Measurements from ENCODE around the gene NTRK2.

NTRK2 gene

DNA sequence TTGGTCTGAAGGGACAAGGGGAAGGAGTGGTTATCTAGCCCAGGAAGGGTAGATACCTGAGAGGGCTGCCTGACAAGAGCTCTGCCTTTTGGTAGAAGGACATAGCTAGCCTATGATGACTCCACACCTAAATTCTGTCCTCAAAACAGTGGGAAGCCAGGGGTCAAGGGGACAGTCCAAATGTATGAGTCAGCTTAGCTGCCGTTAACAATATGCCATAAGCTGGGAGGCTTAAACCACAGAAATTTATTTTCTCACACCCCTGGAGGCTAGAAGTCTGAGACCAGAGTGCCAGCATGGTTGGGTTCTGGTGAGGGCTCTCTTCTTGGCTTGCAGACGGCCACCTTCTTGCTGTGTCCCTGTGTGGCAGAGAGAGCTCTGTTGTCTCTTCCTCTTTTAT lies 306.4 kb downstream of the NTRK2 start:
- Histone ChIP-seq H3K4me3 (ENCODE audit: low read depth, low read length) (no peak overlapping the region), H3K4me1 (ENCODE audit: control insufficient read depth, insufficient read depth, low read length) (no peaks in the 10 kb centered on the region), H3K27ac (ENCODE audit: extremely low read depth, low read depth, low read length) (no peak overlapping the region), H3K36me3 (ENCODE audit: control insufficient read depth in 2 of 2, insufficient read depth in 1 of 2, low read length in 2 of 2) (no peaks in the 10 kb centered on the region), H3K9me3 (ENCODE audit: control insufficient read depth, insufficient read depth, low read depth, low read length) (no peaks in the 10 kb centered on the region)
- ChIA-PET POLR2A (interaction anchor here (0.6 kb wide), 1 partner anchor 19 kb away, joined by 3 read pairs; no protein-coding TSS in a partner anchor), CTCF (interaction anchor here (0.6 to 1.3 kb wide), 2 partner anchors 43 to 832 kb away, joined by 3 read pairs; no protein-coding TSS in a partner anchor)
- TF ChIP-seq, protein P1, sequence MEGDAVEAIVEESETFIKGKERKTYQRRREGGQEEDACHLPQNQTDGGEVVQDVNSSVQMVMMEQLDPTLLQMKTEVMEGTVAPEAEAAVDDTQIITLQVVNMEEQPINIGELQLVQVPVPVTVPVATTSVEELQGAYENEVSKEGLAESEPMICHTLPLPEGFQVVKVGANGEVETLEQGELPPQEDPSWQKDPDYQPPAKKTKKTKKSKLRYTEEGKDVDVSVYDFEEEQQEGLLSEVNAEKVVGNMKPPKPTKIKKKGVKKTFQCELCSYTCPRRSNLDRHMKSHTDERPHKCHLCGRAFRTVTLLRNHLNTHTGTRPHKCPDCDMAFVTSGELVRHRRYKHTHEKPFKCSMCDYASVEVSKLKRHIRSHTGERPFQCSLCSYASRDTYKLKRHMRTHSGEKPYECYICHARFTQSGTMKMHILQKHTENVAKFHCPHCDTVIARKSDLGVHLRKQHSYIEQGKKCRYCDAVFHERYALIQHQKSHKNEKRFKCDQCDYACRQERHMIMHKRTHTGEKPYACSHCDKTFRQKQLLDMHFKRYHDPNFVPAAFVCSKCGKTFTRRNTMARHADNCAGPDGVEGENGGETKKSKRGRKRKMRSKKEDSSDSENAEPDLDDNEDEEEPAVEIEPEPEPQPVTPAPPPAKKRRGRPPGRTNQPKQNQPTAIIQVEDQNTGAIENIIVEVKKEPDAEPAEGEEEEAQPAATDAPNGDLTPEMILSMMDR (tag by site-specific recombination; IDR thresholded peaks at IDR 0.05) = no peak
- TF ChIP-seq ZNF521 (tag by site-specific recombination; IDR thresholded peaks at IDR 0.05) (no peak), ZNF37A (tag by site-specific recombination; IDR thresholded peaks at IDR 0.05) (no peak), ZNF623 (tag by site-specific recombination; IDR thresholded peaks at IDR 0.05) (no peak), GLIS1 (tag by site-specific recombination; IDR thresholded peaks at IDR 0.05) (no peak)

DNA sequence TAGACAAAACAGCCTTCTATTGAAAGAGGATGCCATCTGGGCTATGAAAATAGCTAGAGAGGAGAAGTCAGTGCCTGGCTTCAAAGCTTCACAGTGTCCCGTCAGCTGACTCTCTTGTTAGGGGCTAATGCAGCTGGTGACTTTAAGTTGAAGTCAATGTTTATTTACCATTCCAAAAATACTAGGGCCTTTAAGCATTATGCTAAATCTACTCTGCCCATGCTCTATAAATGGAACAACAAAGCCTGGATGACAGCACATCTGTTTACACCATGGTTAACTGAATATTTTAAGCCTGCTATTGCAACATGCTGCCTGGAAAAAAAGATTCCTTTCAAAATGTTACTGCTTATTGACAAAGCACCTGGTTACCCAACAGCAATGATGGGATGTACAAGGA lies 309.1 kb downstream of the NTRK2 start:
- ChIA-PET POLR2A (no interaction called here), CTCF (interaction anchor here (0.6 kb wide), 1 partner anchor 664 kb away, joined by 3 read pairs; no protein-coding TSS in a partner anchor)
- no peaks in the 10 kb centered on the region for H3K9me3 ChIP-seq (ENCODE audit: control insufficient read depth, insufficient read depth, low read depth, low read length)
- H3K4me1 ChIP-seq (ENCODE audit: control insufficient read depth, insufficient read depth, low read length) = no peaks in the 10 kb centered on the region
- H3K4me3 ChIP-seq (ENCODE audit: low read depth, low read length) = no peak overlapping the region
- H3K36me3 ChIP-seq (ENCODE audit: control insufficient read depth in 2 of 2, insufficient read depth in 1 of 2, low read length in 2 of 2) = no peaks in the 10 kb centered on the region
- H3K27ac ChIP-seq (ENCODE audit: extremely low read depth, low read depth, low read length) = no peak overlapping the region
- TF ChIP-seq, protein P2, sequence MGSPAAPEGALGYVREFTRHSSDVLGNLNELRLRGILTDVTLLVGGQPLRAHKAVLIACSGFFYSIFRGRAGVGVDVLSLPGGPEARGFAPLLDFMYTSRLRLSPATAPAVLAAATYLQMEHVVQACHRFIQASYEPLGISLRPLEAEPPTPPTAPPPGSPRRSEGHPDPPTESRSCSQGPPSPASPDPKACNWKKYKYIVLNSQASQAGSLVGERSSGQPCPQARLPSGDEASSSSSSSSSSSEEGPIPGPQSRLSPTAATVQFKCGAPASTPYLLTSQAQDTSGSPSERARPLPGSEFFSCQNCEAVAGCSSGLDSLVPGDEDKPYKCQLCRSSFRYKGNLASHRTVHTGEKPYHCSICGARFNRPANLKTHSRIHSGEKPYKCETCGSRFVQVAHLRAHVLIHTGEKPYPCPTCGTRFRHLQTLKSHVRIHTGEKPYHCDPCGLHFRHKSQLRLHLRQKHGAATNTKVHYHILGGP (tag by site-specific recombination; IDR thresholded peaks at IDR 0.05) = no peak
- TF ChIP-seq ZNF138 (tag by site-specific recombination; IDR thresholded peaks at IDR 0.05; ENCODE audit: borderline replicate concordance) (no peak), GLIS1 (tag by site-specific recombination; IDR thresholded peaks at IDR 0.05) (no peak), ZNF830 (tag by site-specific recombination; IDR thresholded peaks at IDR 0.05; ENCODE audit: low read depth) (no peak)

- ChIA-PET POLR2A (no interaction called here), CTCF (no interaction called here)
- Histone ChIP-seq H3K27ac (ENCODE audit: extremely low read depth, low read depth, low read length) (no peak overlapping the region), H3K4me3 (ENCODE audit: low read depth, low read length) (no peak overlapping the region), H3K36me3 (ENCODE audit: control insufficient read depth in 2 of 2, insufficient read depth in 1 of 2, low read length in 2 of 2) (no peaks in the 10 kb centered on the region), H3K4me1 (ENCODE audit: control insufficient read depth, insufficient read depth, low read length) (no peaks in the 10 kb centered on the region), H3K9me3 (ENCODE audit: control insufficient read depth, insufficient read depth, low read depth, low read length) (no peaks in the 10 kb centered on the region)
- TF ChIP-seq, protein P2 (tag by site-specific recombination; IDR thresholded peaks at IDR 0.05) = no peak
- no peak for TF ChIP-seq ZNF843 (tag by site-specific recombination; IDR thresholded peaks at IDR 0.05)
- TF ChIP-seq, protein P3, sequence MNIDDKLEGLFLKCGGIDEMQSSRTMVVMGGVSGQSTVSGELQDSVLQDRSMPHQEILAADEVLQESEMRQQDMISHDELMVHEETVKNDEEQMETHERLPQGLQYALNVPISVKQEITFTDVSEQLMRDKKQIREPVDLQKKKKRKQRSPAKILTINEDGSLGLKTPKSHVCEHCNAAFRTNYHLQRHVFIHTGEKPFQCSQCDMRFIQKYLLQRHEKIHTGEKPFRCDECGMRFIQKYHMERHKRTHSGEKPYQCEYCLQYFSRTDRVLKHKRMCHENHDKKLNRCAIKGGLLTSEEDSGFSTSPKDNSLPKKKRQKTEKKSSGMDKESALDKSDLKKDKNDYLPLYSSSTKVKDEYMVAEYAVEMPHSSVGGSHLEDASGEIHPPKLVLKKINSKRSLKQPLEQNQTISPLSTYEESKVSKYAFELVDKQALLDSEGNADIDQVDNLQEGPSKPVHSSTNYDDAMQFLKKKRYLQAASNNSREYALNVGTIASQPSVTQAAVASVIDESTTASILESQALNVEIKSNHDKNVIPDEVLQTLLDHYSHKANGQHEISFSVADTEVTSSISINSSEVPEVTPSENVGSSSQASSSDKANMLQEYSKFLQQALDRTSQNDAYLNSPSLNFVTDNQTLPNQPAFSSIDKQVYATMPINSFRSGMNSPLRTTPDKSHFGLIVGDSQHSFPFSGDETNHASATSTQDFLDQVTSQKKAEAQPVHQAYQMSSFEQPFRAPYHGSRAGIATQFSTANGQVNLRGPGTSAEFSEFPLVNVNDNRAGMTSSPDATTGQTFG (tag by site-specific recombination; IDR thresholded peaks at IDR 0.05; ENCODE audit: borderline replicate concordance) = no peak
- TF ChIP-seq GLIS1 (tag by site-specific recombination; IDR thresholded peaks at IDR 0.05) = no peak
- no peak for TF ChIP-seq ZNF704 (tag by site-specific recombination; IDR thresholded peaks at IDR 0.05)
- no peak for TF ChIP-seq BCL11A (tag by site-specific recombination; IDR thresholded peaks at IDR 0.05; ENCODE audit: low read depth)
- no peak for TF ChIP-seq ELK4 (IDR thresholded peaks at IDR 0.05; ENCODE audit: borderline replicate concordance, low read depth, low read length)
- TF ChIP-seq TRIM28 (IDR thresholded peaks at IDR 0.05; ENCODE audit: borderline replicate concordance, low read length) = no peak
Observed at GRCh38 chr9:84983749-84984148, 314.2 kb downstream of the NTRK2 start.

Measured in HEK293 (cell line).